Caki2 (cell line): ENCODE measurements around the gene FAT1. TPM values are rescaled to one million over a fixed set of nuclear protein-coding genes. Genes with fewer than 3 reads are reported as not detected.
A peak's percentile ranks its signal among the peaks of the same experiment; 100 is the strongest.
"Not testable (repeated sequence)": the region's sequence is repeated elsewhere in the genome, so short reads cannot be mapped to it uniquely, and the experiment has no call there.

Experiments used
- DNase-seq: peaks from one replicate; pipeline ENCODE4 v3.0.0-alpha.2; 2015; ENCODE audit warnings: low read depth
- in situ Hi-C: cut with HindIII; loops from 2 replicates; pipeline ENCODE4 v1.10.0; 2016; ENCODE audit warnings: low sequenced_read_pairs, low pct_unique_long_range_greater_than_20kb, mixed read lengths
- total RNA-seq: library from RNA; depleted of rRNA; stranded (reverse); fragments of >200 nt; shearing (Covaris generic); gene quantifications from 2 replicates; pipeline ENCODE4 v1.2.3, GENCODE V29; 2014; ENCODE audit warnings: low replicate concordance

FAT1 gene
- total RNA-seq, 1 experiment from 2014 or later = 107 TPM

GRCh38 chr4:186684220-186684619 lies 39.4 kb downstream of the FAT1 start:
- DNase-seq = no peak
- in situ Hi-C loops = no loop called here

- no peak for DNase-seq
- in situ Hi-C loops = no loop called here
These were observed 43.0 kb downstream of the FAT1 start for GRCh38 chr4:186680641-186681040.

GRCh38 chr4:186676531-186677161 lies 47.0 kb downstream of the FAT1 start:
- in situ Hi-C loops = no loop called here
- DNase-seq = peak; percentile 85

GRCh38 chr4:186669735-186670134 lies 53.9 kb downstream of the FAT1 start:
- in situ Hi-C loops = no loop called here
- DNase-seq = no peak

- no peak for DNase-seq
These were observed 54.4 kb downstream of the FAT1 start for GRCh38 chr4:186669159-186669731.

GRCh38 chr4:186666750-186667149 lies 56.9 kb downstream of the FAT1 start:
- DNase-seq = no peak
- in situ Hi-C loops = no loop called here

More at GRCh38 chr4:186669159-186669731, 54.4 kb downstream of the FAT1 start:
- in situ Hi-C loops = no loop called here

GRCh38 chr4:186666252-186666651 lies 57.4 kb downstream of the FAT1 start:
- peak; percentile 58 for DNase-seq

GRCh38 chr4:186660403-186660802 lies 63.3 kb downstream of the FAT1 start:
- in situ Hi-C loops = no loop called here
- DNase-seq = no peak

More at GRCh38 chr4:186666252-186666651, 57.4 kb downstream of the FAT1 start:
- in situ Hi-C loops = no loop called here

GRCh38 chr4:186659935-186660334 lies 63.7 kb downstream of the FAT1 start:
- DNase-seq = no peak
- in situ Hi-C loops = no loop called here

- in situ Hi-C loops, DNase-seq: not testable (repeated sequence)
These were observed 64.2 kb downstream of the FAT1 start for GRCh38 chr4:186659456-186659855.

- DNase-seq = no peak
- in situ Hi-C loops = no loop called here
These were observed 65.0 kb downstream of the FAT1 start for GRCh38 chr4:186658657-186659056.

- DNase-seq = no peak
- in situ Hi-C loops = no loop called here
These were observed 65.9 kb downstream of the FAT1 start for GRCh38 chr4:186657764-186658163.

- in situ Hi-C loops = no loop called here
- DNase-seq = no peak
These were observed 69.7 kb downstream of the FAT1 start for GRCh38 chr4:186653969-186654368.

- no peak for DNase-seq
These were observed 72.0 kb downstream of the FAT1 start for GRCh38 chr4:186651624-186652023.

GRCh38 chr4:186651181-186651603 lies 72.5 kb downstream of the FAT1 start:
- DNase-seq = no peak
- in situ Hi-C loops = no loop called here

More at GRCh38 chr4:186651624-186652023, 72.0 kb downstream of the FAT1 start:
- in situ Hi-C loops = no loop called here

- in situ Hi-C loops = no loop called here
- DNase-seq = no peak
These were observed 73.1 kb downstream of the FAT1 start for GRCh38 chr4:186650401-186651180.

- in situ Hi-C loops = no loop called here
These were observed 75.8 kb downstream of the FAT1 start for GRCh38 chr4:186647821-186648220.

GRCh38 chr4:186644737-186645261 lies 78.9 kb downstream of the FAT1 start:
- in situ Hi-C loops = no loop called here
- DNase-seq = peak; percentile 49

More at GRCh38 chr4:186647821-186648220, 75.8 kb downstream of the FAT1 start:
- DNase-seq = no peak

GRCh38 chr4:186644311-186644638 lies 79.4 kb downstream of the FAT1 start:
- in situ Hi-C loops = no loop called here
- no peak for DNase-seq
